Bone marrow (tissue), 2 donors: ENCODE data around the gene MTX2.

ENCODE experiments used
- DNase-seq, 2 donors: peaks; one replicate each; lab custom pipeline; 2025; lab: John Stamatoyannopoulos, UW

The MTX2 gene

DNA sequence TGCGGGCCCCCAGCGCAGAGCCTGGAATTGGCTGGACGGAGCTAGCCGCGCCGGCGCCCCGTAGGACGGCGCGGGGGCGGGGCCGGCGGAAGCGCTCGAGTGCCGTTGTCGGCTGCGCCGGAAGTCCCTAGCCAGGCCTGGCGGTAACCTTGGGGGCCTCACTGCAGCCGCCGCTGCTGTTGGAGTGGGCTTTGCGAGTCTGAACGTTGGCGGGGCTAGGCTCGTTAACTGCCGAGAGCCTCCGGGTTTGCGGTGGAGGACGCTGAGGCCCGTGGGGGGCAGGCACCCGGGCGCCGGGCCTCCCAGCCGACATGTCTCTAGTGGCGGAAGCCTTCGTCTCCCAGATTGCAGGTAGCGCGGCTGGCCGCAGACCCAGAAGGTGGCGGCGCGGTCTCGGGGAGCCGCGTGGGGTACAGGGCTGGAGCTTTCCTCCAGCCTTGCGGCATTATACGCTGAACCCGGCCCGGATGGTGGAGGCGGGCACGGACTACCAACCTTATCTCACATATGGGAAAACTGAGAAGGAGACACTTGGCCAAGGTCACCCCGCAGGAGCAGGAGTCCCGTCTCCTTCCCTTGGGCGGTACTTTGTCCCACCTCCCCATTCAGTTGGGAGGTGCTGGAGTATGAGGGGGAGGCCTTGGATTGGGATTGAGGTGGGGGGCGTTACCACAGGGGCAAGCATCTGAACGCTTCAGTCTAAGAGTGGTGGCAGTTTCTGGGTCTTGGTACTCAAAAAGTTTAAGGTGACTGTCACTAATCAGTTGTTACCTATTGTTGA lies at the start of gene MTX2:
TSS of gene MTX2 (plus strand) at position 124 of the 781 bp plus-strand sequence. CDS start at position 312, 188 bp downstream.
- DNase-seq, result peak; percentile 40 to 63

DNA sequence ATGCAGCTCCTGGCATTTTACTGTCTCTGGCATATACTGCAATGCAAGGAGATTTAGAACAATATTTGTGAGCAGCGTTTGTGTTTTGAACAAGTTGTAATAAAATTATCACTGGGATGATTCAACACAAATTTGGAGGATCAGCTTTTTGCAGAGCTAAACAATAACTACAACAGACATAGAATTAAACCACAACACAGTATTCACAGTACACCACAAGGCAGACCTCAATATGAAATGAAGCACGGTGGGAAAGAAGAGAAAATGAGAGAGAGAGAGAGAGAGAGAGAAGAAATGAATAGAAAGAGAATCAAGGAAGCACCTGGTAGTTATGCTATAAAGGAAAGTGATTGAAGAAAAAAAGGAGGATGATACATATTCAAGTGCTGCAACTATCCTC lies 41.4 kb upstream of the MTX2 start:
- no peak for DNase-seq

DNA sequence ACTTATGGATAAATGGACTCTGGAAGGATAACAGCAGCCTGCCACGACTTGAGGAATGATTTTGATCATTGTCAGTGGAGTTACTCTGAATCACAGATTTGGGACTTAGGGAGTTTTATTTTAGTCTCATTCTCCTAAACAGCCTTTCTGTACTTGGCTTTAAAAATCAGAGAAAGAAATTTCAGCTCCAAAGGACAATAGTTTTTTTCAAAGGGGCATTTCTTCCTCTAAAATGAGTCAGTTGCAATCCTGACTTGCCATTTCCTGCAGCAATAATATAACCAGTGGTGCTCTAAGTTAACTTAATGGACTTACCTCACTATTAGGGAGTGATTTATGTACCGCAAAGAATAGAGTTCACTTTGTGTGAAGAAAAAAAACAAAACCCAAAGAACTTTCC lies 35.1 kb upstream of the MTX2 start:
- DNase-seq, result no peak

DNA sequence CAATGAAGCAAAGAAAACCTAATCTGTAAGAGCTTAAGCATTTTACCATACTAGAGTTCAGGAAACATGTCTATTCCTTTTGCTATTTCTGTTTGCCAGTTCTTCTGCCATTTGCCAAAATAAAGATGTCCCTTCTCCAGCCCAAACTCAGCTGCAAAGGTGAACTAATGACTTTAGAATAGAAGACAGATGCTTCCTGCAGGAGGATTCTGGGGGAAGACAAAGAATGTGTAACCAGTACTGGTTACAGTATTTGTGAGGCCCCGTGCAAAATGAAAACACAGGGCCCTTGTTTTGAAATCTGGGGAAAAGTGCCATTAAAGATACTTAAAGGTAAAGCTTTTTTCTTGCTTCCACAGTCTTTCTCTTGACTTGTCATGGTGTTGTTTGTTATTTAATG lies 34.3 kb upstream of the MTX2 start:
- DNase-seq, result no peak

DNA sequence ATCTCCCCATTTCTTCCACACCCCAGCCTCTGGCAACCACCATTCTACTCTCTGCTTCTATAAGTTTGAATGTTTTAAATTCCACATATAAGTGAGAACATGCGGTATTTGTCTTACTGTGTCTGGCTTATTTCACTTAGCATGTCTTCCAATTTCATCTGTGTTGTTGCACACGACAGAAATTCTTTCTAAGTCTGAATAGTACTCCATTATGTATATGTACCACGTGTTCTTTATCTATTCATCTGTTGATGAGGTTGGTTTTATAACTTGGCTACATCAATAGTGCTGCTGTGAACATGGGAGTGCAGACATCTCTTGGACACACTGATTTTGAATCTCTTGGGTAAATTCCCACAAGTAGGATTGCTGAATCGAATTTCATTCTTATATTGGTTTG lies 31.8 kb upstream of the MTX2 start:
- DNase-seq, result no peak

DNA sequence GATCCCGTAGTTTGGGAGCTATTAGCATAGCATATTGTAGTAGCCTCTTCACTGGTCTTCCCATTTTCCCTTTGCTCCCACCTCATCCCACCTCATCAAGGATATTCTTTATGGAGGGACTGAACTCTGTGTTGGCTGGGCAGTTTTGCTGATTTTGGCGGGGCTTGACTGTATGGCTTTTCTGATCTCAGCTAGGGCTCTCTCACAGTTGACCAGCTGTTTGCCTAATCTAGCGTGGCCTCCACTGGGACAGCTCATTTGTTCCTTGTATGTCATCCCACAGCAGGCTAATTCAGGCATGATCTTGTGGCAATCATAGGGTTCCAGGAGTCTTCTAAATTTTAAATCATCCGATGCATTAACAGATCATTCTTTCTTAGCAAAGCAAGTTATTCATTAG lies 30.2 kb upstream of the MTX2 start:
- no peak for DNase-seq

DNA sequence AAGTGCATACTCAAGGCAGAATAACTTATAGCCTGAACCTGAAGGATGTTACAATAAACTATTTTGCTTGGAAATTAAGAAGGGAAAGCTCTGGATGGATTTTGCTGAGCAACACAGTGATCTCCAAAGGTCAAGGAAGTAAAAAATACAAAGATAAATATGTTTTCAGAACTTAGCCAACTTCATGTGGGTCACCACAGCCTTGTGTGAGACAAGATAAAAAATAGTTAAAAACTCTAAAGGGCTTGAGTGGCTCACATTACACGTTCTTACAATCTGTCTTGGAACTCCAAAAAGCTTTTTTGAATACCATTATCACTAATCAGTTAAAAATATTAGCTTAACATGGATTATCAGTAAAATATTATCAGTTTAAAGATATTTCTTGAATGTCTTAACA lies 28.9 kb upstream of the MTX2 start:
- DNase-seq, result no peak

DNA sequence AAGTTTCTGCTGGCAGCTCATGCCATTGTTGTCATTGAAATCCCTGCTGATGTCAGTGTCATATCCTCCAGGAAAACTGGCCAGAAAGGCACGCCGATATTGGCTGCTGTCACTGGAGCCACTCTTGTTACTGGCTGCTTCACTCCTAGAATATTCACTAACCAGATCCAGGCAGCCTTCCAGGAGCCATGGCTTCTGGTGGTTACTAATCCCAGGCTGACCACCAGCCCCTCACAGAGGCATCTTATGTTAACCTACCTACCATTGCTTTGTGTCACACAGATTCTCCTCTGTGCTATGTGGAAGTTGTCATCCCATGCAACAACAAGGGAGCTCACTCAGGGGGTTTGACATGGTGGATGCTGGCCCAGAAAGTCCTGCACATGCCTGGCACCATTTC lies 27.0 kb upstream of the MTX2 start:
- no peak for DNase-seq

DNA sequence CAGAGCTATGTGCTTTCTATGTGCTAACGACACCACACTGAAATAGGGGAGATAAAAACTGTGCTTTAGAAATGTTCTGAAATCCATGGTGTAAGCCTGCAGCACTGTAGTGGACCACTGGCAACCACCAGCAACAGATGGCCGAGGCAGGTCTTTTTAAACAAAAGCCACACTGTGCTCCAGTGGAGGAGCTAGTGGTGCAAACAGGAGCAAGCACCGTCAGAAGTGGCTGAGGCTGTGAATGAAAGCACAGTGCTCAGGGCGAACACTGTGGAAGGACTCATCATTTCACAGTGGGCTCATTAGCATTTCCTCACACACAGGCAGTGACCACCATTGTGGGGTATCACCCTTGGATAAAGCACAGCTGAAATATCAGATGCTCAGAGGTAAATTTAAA lies 22.9 kb upstream of the MTX2 start:
- no peak for DNase-seq

DNA sequence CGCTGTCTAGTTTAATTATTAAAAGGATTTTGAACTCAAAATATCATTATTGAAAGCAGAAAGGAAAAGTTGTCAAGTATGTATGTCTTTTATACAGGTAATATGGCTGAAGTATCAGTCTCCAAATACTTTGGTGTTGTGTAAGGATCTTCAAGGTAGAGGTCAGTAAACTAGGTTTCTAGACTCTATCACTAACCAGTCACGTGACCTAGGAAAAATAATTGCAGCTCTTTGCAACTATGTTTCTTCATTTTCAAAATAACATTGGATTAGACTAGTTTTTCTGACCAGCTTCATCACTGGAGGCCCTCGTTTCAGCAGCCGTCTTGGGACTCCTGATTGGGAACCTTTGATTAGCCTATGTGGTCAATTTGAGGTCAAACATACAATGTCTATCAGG lies 21.4 kb upstream of the MTX2 start:
- DNase-seq, result no peak

DNA sequence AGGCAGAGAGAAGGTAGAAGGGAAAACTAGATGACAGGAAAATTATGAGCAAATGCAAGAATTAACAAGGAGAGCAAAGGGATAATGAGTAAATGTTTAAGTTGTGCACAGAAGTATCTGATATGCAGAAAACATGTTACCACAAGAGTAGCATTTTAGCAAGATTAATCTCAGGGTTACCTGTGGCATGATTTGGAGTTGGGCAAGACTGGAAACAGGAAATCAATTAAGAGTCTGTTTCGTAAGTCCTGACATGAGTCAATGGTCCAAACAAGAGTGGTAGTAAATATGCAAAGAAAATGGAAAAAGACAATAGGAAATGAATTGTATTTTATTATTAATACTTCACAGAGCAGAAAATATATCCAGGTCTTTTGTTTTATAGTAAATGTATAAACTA lies 17.3 kb upstream of the MTX2 start:
- no peak for DNase-seq

DNA sequence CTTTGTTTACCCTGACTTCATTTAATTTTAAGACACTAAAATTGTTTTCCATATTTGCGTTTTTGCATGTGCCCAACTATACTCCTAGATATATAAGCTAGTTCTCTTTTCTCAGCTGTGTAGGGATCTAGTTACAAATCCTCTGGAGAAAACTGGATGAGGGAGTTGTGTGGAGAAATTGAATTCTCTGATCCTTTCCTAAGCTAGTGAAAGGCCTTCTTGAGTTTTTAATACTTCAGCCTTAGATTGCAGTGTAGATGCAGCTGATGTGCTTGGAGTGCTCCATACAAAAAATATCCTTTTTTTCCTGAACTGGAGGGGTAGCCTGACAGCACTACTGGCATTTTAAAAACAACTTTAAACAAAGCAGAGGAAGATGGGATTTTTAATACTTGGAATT lies 8.6 kb upstream of the MTX2 start:
- DNase-seq, result no peak

DNA sequence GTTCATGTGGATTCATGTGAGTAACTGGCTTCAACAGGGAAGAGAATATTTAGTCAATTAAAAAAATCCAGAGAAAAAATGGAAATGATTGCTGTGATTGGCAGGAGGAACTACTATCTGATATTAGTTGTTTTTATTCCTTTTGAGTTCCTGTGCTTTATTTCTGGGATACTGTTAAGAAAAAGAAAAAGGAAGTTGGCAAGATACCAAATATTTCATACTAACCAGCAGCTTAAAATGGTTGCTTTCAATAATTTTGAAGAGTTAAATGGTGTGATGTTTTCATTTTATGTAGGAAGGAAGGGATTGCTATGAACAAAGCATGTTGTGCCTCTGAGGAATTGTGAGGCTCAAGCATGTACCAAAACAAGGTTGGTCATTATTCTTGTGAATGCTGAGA lies 8.1 kb upstream of the MTX2 start:
- DNase-seq, result no peak

DNA sequence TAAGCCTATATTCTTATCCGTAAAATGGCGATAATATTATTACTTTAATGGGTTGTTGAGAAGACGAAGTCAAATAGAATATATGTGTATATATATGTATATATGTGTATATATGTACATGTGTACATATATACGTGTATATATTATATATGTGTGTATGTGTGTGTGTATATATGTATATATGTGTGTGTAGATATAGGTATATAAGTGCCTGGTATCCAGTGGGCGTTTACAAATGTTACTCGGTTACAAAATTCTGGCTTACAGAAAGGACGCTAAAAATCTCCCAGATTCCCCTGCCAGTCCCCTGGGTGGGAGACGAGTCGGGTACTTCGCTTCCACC lies 295 bp upstream of the MTX2 start:
- DNase-seq, result no peak

DNA sequence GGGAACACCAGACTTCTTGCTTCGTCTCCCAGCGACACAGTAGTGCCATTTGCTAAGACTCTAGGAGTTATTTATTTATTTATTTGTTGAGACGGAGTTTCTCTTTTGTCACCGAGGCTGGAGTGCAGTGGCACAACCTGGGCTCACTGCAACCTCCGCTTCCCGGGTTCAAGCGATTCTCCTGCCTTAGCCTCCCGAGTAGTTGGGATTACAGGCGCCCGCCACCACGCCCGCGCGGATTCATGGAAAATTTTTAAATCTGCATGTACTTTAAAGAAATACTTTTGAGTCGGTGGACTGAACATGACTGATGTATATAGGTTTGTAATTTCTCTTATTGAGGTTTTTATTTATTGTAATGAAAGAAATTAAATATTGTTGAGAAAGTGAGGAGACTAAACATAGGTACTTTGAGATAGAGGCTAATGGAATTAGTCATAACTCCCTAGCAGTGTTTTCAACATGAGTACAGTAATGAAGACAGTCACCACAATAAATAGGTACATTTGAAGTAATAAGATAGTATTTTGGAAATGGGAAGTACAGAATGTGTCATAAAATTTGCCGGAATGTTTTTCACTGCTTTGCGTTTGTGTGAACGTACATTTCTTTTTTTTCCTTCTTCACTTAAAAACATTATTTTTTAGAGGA lies 983 bp downstream of the MTX2 start:
- no peak for DNase-seq

DNA sequence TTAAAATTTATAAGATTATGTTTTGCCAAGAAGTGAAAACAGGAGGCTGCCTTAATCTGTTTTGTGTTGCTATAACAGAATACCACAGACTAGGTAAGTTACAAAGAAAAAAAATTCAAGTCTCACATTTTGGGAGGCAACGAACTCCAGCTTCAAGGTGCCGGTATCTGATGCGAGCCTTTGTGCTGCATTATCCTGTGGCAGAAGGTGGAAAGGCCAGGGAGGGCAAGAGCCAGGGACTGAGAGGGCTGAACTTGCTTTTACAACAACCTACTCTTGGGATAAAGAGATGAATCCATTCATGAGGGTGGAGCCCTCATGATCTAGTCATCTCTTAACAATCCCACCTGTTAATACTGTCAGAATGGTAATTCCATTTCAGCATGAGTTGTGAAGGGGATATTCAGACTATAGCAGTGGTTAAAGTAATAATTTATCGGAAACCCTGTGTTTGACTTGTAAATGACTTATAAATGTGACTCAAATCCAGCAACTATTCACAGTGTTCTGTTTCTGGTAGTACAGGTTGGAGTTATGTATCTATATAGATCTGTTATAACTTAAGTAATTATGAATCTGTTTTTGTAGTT lies 3.7 kb downstream of the MTX2 start:
- DNase-seq, result no peak

DNA sequence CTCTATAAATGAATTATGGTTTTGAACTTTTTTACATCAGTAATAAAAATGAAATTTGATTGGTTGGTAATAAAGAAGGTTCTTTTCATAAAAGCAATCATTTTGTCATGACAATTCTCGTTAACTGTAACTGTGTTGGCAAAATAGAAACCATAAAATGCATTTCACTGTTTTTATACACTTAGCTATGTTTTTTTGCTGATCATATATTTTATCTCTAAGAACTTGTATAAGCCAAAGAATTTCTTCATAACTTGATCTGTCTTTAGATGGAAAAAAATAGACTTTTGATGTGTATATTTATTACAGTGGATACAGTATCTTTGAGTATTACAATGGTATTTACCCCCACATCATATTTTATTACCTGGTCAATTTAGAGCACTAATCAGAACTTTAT lies 9.7 kb downstream of the MTX2 start:
- DNase-seq, result no peak

DNA sequence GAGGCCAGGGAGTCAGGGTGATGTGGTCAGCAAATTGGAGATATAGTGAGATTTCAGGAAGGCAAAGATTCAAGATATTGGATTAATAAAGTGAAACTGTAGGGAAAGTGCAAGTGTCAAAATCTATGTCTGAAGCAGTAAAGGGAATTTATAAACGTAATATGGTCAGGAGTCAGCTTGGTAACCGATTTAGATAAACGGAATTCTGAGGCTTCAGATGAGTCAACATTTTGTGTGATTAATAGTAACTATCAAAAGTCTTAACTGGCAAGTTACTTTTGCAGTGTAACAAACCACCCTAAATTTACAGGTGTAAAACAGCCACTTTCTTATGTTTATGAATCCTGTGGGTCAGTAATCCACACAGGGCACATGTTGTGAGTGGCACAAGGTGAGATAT lies 10.9 kb downstream of the MTX2 start:
- DNase-seq, result no peak

DNA sequence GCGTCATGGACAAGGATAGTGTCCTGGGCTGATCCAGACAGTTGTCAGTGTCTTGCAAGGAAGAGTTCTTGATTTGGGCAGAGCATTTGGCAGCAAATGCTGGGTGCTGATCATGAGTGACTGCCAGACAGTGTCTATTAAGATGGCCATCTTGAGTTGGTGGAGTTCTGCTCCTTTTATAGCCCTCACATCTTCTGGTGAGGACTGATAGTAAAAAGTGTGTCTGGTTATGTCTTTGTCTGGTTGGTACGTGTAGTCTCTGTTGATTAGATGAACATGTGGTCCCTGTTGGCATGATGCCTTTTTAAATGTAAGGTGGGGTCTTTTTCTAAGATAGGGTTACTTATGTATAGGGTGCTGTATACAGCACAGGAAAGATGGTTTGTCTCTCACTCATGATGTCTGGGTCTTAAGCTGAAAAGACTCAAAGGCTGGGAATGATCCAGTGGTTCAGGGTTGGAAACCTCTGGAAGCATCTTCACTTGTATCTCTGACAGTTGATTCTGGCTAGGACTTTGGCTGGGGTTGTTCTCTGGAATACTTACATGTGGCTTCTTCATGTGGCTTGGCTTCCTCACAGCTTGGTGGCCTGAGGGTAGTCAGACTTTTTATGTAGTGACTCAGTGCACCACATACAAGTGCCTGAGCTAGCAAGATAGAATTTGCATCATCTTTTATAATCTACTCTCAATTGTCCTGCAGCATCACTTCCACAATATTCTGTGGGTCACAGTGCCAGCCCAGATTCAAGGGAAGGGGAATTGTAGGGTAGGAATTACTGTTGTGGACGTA lies 11.8 kb downstream of the MTX2 start:
- DNase-seq, result no peak

DNA sequence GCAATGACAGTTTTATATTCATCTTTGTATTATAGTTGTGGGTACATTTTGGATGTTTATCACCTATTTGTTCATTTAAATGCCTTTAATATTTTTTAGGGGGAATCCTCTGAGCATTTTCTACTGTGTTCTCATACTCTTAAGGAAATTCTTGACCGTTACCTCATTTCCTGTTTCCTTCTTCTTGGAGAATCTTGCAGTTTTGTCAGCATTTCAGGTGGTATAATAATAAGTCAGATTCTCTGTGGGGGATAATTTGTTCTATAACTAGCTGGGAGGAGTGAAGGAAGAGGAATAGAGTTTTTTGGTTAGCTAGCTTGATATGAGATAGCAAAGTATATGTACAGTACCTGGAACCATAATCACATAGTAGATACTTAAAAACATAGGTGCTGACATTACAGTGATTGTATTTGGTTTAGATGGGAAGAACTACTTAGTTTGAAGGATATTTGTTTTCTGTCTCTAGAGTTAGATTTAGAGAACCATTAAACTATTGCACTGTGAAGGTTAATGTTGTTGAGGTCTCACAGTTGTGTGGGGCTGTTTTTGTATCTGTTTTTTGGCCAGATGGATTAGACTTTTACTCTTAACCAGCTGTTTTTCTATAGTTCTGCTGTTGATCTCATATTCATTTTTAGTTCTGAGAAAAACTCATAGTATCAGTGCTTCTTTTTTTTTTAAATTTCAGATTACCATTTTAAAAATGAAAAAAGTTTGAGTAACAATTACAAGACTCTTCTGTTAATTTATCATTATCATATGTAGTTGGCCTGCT lies 14.2 kb downstream of the MTX2 start:
- no peak for DNase-seq

DNA sequence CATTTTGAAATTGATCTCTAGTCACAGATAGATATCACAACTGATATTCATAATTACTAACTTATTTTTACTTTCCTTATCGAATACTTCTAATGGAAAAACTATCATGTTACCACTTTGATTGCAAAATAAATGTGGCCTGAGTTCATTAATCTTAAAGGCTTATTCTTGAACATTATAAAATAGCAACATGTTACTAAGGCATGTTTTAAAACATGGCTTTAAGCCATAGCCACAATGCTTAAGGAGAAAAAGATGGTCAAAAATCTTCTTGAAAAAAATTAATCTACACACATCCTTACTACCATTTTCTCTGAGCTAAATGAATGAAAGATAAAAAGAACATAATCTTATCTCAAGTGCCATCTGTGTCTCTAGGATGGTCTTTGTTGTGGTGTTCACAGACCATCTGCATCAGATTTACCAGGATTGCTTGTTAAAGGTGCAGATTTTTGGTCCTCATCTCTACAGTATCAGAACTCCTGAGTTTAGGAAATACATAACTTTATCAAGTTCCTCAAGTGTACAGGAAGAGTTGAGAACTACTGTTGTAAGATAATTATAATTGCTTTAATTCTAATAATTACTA lies 15.3 kb downstream of the MTX2 start:
- DNase-seq, result no peak

DNA sequence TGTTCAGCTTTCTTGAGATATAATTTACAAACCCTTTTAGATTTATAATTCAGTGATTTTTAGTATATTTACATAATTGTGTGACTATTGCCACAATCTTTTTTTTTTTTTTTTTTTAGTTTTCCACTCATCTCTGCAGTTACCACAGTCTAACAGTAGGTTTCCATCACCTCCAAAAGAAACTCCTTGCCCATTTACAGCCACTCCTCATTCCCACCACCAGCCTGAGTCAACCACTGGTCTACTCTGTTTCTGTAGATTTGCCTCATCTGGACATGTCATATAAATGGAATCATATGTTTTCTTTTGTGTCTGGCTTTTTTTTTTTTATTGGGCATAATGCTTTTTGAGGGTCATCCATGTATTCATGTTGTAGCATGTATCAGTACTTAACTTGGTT lies 16.1 kb downstream of the MTX2 start:
- DNase-seq, result no peak
